GM23338 (cell line): ENCODE results near the gene ADAM10.

Source experiments
- CREB1 ChIP-seq: fragments of 250-450 bp; sonication (Bioruptor Pico); IDR thresholded peaks from 2 replicates; pipeline ENCODE4 v1.5.0; 2020; ENCODE audit warnings: low read depth, mild to moderate bottlenecking, moderate library complexity
- CTCF ChIP-seq, 2 experiments: fragments of 200-600 bp in 1 of 2; sonication (generic) in 1 of 2; conservative IDR thresholded peaks; 2 replicates each; pipeline versions ENCODE4 v1.5.1 to v1.6.1; 2016 to 2017; ENCODE audit warnings: antibody characterized with exemption in 2 of 2, low read depth in 2 of 2, mild to moderate bottlenecking in 2 of 2, moderate library complexity in 1 of 2
- ETS1 ChIP-seq: IDR thresholded peaks from 2 replicates; pipeline ENCODE4 v1.6.1; 2016; ENCODE audit warnings: antibody characterized with exemption
- EZH2 ChIP-seq: fragments of 200-600 bp; sonication (generic); IDR thresholded peaks from one replicate; pipeline ENCODE4 v1.8.0; 2017; ENCODE audit warnings: antibody characterized with exemption, mild to moderate bottlenecking, low read depth; ENCODE audit not compliant: unreplicated experiment
- EZH2phosphoT487 ChIP-seq: fragments of 200-600 bp; sonication (generic); IDR thresholded peaks from one replicate; pipeline ENCODE4 v1.8.1; 2018; ENCODE audit warnings: antibody characterized with exemption; ENCODE audit not compliant: unreplicated experiment
- JUNB ChIP-seq: IDR thresholded peaks from one replicate; pipeline ENCODE4 v1.6.1; 2016; ENCODE audit warnings: antibody characterized with exemption; ENCODE audit not compliant: unreplicated experiment
- NANOG ChIP-seq: IDR thresholded peaks from 2 replicates; pipeline ENCODE4 v1.6.1; 2016; ENCODE audit warnings: antibody characterized with exemption, borderline replicate concordance
- POLR2AphosphoS5 ChIP-seq: IDR thresholded peaks from 2 replicates; pipeline ENCODE4 v1.6.1; 2016; ENCODE audit warnings: antibody characterized with exemption, low read depth
- REST ChIP-seq: IDR thresholded peaks from one replicate; pipeline ENCODE4 v1.6.1; 2018; ENCODE audit warnings: antibody characterized with exemption; ENCODE audit not compliant: unreplicated experiment
- STAT1 ChIP-seq: IDR thresholded peaks from one replicate; pipeline ENCODE4 v1.6.1; 2016; ENCODE audit warnings: antibody characterized with exemption; ENCODE audit not compliant: unreplicated experiment
- ZNF114 ChIP-seq: fragments of 250-450 bp; sonication (Bioruptor Pico); IDR thresholded peaks from 2 replicates; pipeline ENCODE4 v1.5.0; 2020; ENCODE audit warnings: mild to moderate bottlenecking, moderate library complexity
- ZNF331 ChIP-seq: fragments of 250-450 bp; sonication (Bioruptor Pico); IDR thresholded peaks from 2 replicates; pipeline ENCODE4 v1.5.0; 2020; ENCODE audit warnings: low read depth, mild to moderate bottlenecking, moderate library complexity

GRCh38 chr15:58608711-58609110, 140.8 kb downstream of the ADAM10 start:
- TF ChIP-seq CREB1 (CRISPR knock-in tag) (no peak), CTCF (conservative IDR thresholded peaks at IDR 0.05; ENCODE audit: low read depth in 2 of 2) (no peak), ZNF331 (CRISPR knock-in tag) (no peak), EZH2 (no peak), EZH2phosphoT487 (no peak), POLR2AphosphoS5 (no peak), ETS1 (no peak), REST (no peak), JUNB (no peak), NANOG (no peak), ZNF114 (CRISPR knock-in tag) (no peak), STAT1 (no peak)
